GM21390 (cell line): ENCODE data around the gene CARD19.

Experiments
- ATAC-seq: cut with Tn5 transposase; IDR thresholded peaks from one replicate; pipeline ENCODE4 v1.9.1; 2021; ENCODE audit not compliant: unreplicated experiment

CARD19 gene

GRCh38 chr9:93149361-93149760 is 53.3 kb downstream of the CARD19 start:
- ATAC-seq: no peak

GRCh38 chr9:93151097-93151784 is 55.2 kb downstream of the CARD19 start:
- ATAC-seq: no peak

GRCh38 chr9:93154293-93154903 is 58.4 kb downstream of the CARD19 start:
- ATAC-seq: no peak

- ATAC-seq: no peak
These were observed 59.9 kb downstream of the CARD19 start for GRCh38 chr9:93155716-93156474.

- ATAC-seq: no peak
These were observed 60.5 kb downstream of the CARD19 start for GRCh38 chr9:93156475-93157008.

GRCh38 chr9:93159601-93160471 is 63.8 kb downstream of the CARD19 start:
- peak; percentile 84 for ATAC-seq

- ATAC-seq: no peak
These were observed 66.0 kb downstream of the CARD19 start for GRCh38 chr9:93161786-93162562.
